Measurements from ENCODE around the gene AFMID. TPM values are rescaled to one million over a fixed set of nuclear protein-coding genes. Genes with fewer than 3 reads are reported as not detected.

The AFMID gene
- total and polyA plus RNA-seq, 7 donors, result 6.1 to 32.9 (median 11.4) TPM

GRCh38 chr17:78172249-78173051 is 14.7 kb upstream of the AFMID start:
- peak in 1 of 2 donors; percentile 22 for TF ChIP-seq POLR2A (IDR thresholded peaks at IDR 0.05)
- TF ChIP-seq POLR2AphosphoS5 (IDR thresholded peaks at IDR 0.05), result no peak
- TF ChIP-seq CTCF (IDR thresholded peaks at IDR 0.05), result no peak
- Histone ChIP-seq H3K36me3 (no peaks in the 10 kb centered on the region), H3K4me3 (no peak overlapping the region), H3K9me3 (no peaks in the 10 kb centered on the region), H3K27me3 (no peaks in the 10 kb centered on the region), H3K27ac (peak overlapping the region; percentile 60 to 92 (median 64)), H3K4me1 (peaks cover 0 to 68% (median 54%) of the 10 kb centered on the region in 4 donors)
- DNase-seq, result no peak
- intact Hi-C loops (cut with DNase I), result no loop called here
- 12 to 41% methylated on average over 19 of the region's 19 CpGs for WGBS, 2 donors

- TF ChIP-seq POLR2A (IDR thresholded peaks at IDR 0.05), result no peak
- Histone ChIP-seq H3K4me1 (peaks cover 0 to 64% (median 50%) of the 10 kb centered on the region in 4 donors), H3K4me3 (no peak overlapping the region), H3K27me3 (no peaks in the 10 kb centered on the region), H3K9me3 (no peaks in the 10 kb centered on the region), H3K27ac (peak overlapping the region; percentile 60 to 92 (median 64)), H3K36me3 (no peaks in the 10 kb centered on the region)
- no peak for DNase-seq
- intact Hi-C loops (cut with DNase I), result no loop called here
- WGBS, 2 donors, result 28 to 58% methylated on average over 11 of the region's 11 CpGs
Observed at GRCh38 chr17:78173097-78173715, 14.0 kb upstream of the AFMID start.

GRCh38 chr17:78174346-78174869 is 12.8 kb upstream of the AFMID start:
- Histone ChIP-seq H3K4me1 (peaks cover 0 to 58% (median 42%) of the 10 kb centered on the region in 4 donors), H3K9me3 (no peaks in the 10 kb centered on the region), H3K4me3 (no peak overlapping the region), H3K27ac (peak overlapping the region; percentile 60 to 92 (median 64)), H3K27me3 (no peaks in the 10 kb centered on the region), H3K36me3 (no peaks in the 10 kb centered on the region)
- WGBS, 2 donors, result 12 to 50% methylated on average over 15 of the region's 15 CpGs
- TF ChIP-seq POLR2A (IDR thresholded peaks at IDR 0.05), result peak in 1 of 2 donors; percentile 72
- peak in 2 of 4 experiments; percentile 13 to 63 for TF ChIP-seq CTCF (IDR thresholded peaks at IDR 0.05)
- TF ChIP-seq POLR2AphosphoS5 (IDR thresholded peaks at IDR 0.05), result peak in 3 of 4 donors; percentile 32 to 48 (median 37)
- TF ChIP-seq EP300 (IDR thresholded peaks at IDR 0.05), result no peak
- peak; percentile 85 for DNase-seq
- intact Hi-C loops (cut with DNase I), result no loop called here

GRCh38 chr17:78174870-78175642 is 12.1 kb upstream of the AFMID start:
- peaks cover 0 to 60% (median 42%) of the 10 kb centered on the region in 4 donors for H3K4me1 ChIP-seq

More at GRCh38 chr17:78174870-78175642, 12.1 kb upstream of the AFMID start:
- H3K27me3 ChIP-seq, result no peaks in the 10 kb centered on the region
- no peak for DNase-seq
- 24 to 75% methylated on average over 28 of the region's 28 CpGs for WGBS, 2 donors
- no peaks in the 10 kb centered on the region for H3K9me3 ChIP-seq
- intact Hi-C loops (cut with DNase I), result no loop called here
- no peaks in the 10 kb centered on the region for H3K36me3 ChIP-seq
- TF ChIP-seq EP300 (IDR thresholded peaks at IDR 0.05) (no peak), CTCF (IDR thresholded peaks at IDR 0.05) (no peak), POLR2A (IDR thresholded peaks at IDR 0.05) (no peak), POLR2AphosphoS5 (IDR thresholded peaks at IDR 0.05) (no peak)
- peak overlapping the region; percentile 60 to 92 (median 64) for H3K27ac ChIP-seq
- no peak overlapping the region for H3K4me3 ChIP-seq
